ENCODE measurements around the gene OR51T1. TPM values are rescaled to one million over a fixed set of nuclear protein-coding genes. Genes with fewer than 3 reads are reported as not detected.

OR51T1 gene
- total RNA-seq, 2 donors from 2014 or later, result not detected

DNA sequence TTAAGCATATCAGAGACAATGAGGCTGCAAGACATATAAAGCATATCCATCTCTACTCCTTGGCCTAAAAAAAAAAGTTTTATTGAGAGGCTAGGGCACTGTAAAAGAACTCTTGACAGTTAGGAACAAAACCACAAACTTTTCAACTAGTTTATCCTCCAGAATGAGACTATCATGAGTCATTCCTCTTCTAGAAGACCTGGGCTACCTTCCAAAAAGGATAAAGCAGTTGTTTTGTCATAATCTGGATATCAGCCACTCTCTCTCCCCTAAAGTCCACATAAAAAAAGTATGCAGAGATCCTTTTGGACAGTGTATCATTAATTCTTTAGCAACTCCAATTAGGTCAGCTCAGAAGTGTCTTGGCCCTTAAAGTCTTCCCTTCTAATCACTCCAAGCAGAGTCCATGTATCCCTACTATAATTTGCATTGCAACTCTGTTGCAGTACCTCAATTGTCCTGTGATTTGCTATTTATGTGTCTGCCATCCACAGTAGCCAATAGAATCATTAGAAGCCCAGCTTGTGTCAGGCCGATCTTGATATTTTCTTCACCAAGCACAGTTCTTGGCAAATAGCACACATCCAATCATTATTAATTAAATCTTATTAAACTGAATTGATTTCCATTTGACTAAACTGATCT, 10.4 kb downstream of the OR51T1 start:
- Mint-ChIP-seq H3K9me3 (peaks cover 7% of the 10 kb centered on the region), H3K4me1 (no peaks in the 10 kb centered on the region), H3K4me3 (no peak overlapping the region), H3K27ac (no peak overlapping the region), H3K36me3 (ENCODE audit: low read depth) (no peaks in the 10 kb centered on the region), H3K27me3 (peaks cover 14% of the 10 kb centered on the region)
- no peak for ATAC-seq (replicated peaks)

- no peak within 1 kb of the TSS for H3K27ac Mint-ChIP-seq
- H3K4me3 Mint-ChIP-seq, result no peak within 1 kb of the TSS
- H3K4me1 Mint-ChIP-seq, result no peaks in the 10 kb centered on the region
- no peaks in the 10 kb centered on the region for H3K27me3 Mint-ChIP-seq
- no peaks in the 10 kb centered on the region for H3K9me3 Mint-ChIP-seq
- ATAC-seq (replicated peaks), result no peak
- no peaks in the 10 kb centered on the region for H3K36me3 Mint-ChIP-seq (ENCODE audit: low read depth)
These were observed 21.8 kb downstream of the OR51T1 start, which contains the start of gene OR51A7 for GRCh38 chr11:4903484-4903883. TSS of gene OR51A7 (plus strand) at chr11:4903783. CDS start at chr11:4907370, 3,587 bp downstream.

- no peaks in the 10 kb centered on the region for H3K36me3 Mint-ChIP-seq (ENCODE audit: low read depth)
- ATAC-seq (replicated peaks), result no peak
These were observed 34.9 kb downstream of the OR51T1 start for GRCh38 chr11:4916581-4916980.

GRCh38 chr11:4919250-4919649, 37.5 kb downstream of the OR51T1 start, which contains the start of gene OR51G2:
TSS of gene OR51G2 (minus strand) at chr11:4919350. CDS start at chr11:4915663, 3,687 bp downstream.
- Mint-ChIP-seq H3K27me3 (peaks cover 6% of the 10 kb centered on the region), H3K4me3 (no peak within 1 kb of the TSS), H3K4me1 (no peaks in the 10 kb centered on the region), H3K36me3 (ENCODE audit: low read depth) (no peaks in the 10 kb centered on the region), H3K9me3 (no peaks in the 10 kb centered on the region), H3K27ac (no peak within 1 kb of the TSS)
- ATAC-seq (replicated peaks), result no peak

More at GRCh38 chr11:4916581-4916980, 34.9 kb downstream of the OR51T1 start:
- H3K4me1 Mint-ChIP-seq, result no peaks in the 10 kb centered on the region
- no peak overlapping the region for H3K27ac Mint-ChIP-seq
- H3K27me3 Mint-ChIP-seq, result no peaks in the 10 kb centered on the region
- no peak overlapping the region for H3K4me3 Mint-ChIP-seq
- H3K9me3 Mint-ChIP-seq, result no peaks in the 10 kb centered on the region

DNA sequence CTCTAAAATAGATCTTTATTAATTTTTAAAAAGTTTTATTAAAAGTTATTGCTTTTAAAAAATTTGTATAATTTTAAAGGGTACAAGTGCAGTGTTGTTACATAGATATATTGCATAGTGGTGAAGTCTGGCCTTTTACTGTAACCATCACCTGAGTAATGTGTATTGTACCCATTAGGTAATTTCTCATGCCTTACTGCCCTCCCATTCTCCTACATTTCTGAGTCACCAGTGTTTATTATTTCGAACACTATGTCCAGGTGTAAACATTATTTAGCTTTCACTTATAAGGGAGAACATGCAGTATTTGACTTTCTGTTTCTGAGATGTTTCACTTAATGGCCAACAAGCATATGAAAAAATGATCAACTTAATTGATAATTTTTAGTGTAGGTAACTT, 40.1 kb downstream of the OR51T1 start:
- H3K36me3 Mint-ChIP-seq (ENCODE audit: low read depth), result no peaks in the 10 kb centered on the region
- ATAC-seq (replicated peaks), result no peak
- no peaks in the 10 kb centered on the region for H3K4me1 Mint-ChIP-seq
- H3K27me3 Mint-ChIP-seq, result peaks cover 6% of the 10 kb centered on the region
- H3K4me3 Mint-ChIP-seq, result no peak overlapping the region
- H3K9me3 Mint-ChIP-seq, result no peaks in the 10 kb centered on the region
- no peak overlapping the region for H3K27ac Mint-ChIP-seq

GRCh38 chr11:4922304-4922703, 40.6 kb downstream of the OR51T1 start:
- no peak overlapping the region for H3K4me3 Mint-ChIP-seq
- peaks cover 6% of the 10 kb centered on the region for H3K27me3 Mint-ChIP-seq
- no peaks in the 10 kb centered on the region for H3K4me1 Mint-ChIP-seq

DNA sequence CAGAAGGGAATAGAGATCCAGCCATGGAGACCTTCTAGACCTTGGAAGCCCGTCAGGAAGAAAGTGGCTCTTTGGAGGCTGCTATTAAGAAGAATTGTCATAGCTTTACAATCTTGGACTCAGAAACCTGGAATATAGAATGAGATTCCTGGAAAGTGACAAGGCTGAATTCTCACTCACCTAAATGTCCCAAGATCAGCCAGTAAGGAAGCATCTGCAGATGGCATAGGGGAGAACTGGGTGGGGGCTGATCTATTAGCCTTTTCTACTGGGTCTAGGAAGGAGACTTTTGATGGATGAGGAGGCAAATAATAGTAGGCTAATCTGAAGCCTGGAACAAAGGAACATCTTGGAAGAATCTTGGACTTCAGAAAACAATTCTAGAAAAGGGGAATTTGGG, 42.5 kb downstream of the OR51T1 start, which contains the start of gene OR51G1:
Gene OR51G1 (minus strand): TSS at position 101 of the 400 bp plus-strand sequence. CDS start 0 bp downstream, at position 101.
- H3K27ac Mint-ChIP-seq, result no peak within 1 kb of the TSS
- no peak for ATAC-seq (replicated peaks)
- H3K4me1 Mint-ChIP-seq, result no peaks in the 10 kb centered on the region
- H3K36me3 Mint-ChIP-seq (ENCODE audit: low read depth), result no peaks in the 10 kb centered on the region
- peaks cover 6% of the 10 kb centered on the region for H3K27me3 Mint-ChIP-seq
- no peaks in the 10 kb centered on the region for H3K9me3 Mint-ChIP-seq
- no peak within 1 kb of the TSS for H3K4me3 Mint-ChIP-seq

More at GRCh38 chr11:4922304-4922703, 40.6 kb downstream of the OR51T1 start:
- ATAC-seq (replicated peaks), result no peak
- H3K36me3 Mint-ChIP-seq (ENCODE audit: low read depth), result no peaks in the 10 kb centered on the region
- no peaks in the 10 kb centered on the region for H3K9me3 Mint-ChIP-seq
- H3K27ac Mint-ChIP-seq, result no peak overlapping the region

DNA sequence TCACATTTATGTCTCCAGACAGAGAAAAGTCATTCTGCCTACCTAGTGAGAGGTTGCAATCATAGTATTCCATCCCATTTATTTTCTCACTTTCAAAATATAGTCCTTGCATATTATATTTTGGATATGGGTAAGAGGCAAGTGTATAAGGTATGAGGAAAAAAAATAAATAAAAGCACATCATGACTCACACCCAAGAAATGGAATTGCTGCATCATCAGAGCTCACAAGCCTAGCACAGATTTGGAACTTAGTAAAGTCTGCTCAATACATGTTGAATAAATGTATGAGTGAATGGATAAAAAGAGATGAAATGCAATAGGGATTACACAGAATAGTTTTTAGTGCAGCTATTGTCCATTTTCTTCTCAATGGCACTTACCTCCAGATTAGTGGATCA, 44.9 kb downstream of the OR51T1 start:
- no peak overlapping the region for H3K4me3 Mint-ChIP-seq
- H3K27me3 Mint-ChIP-seq, result peaks cover 6% of the 10 kb centered on the region
- no peaks in the 10 kb centered on the region for H3K36me3 Mint-ChIP-seq (ENCODE audit: low read depth)
- no peaks in the 10 kb centered on the region for H3K4me1 Mint-ChIP-seq
- ATAC-seq (replicated peaks), result no peak
- H3K27ac Mint-ChIP-seq, result no peak overlapping the region
- no peaks in the 10 kb centered on the region for H3K9me3 Mint-ChIP-seq

Other genes with a start within 250 kb of the OR51T1 start
- gene OR51D1, start 244.4 kb upstream of the OR51T1 start, total RNA-seq, result not detected
- gene OR51E1, start 237.9 kb upstream of the OR51T1 start, total RNA-seq, result not detected
- not detected for gene OR51E2, start 184.0 kb upstream of the OR51T1 start, total RNA-seq
- gene MMP26, start 177.1 kb upstream of the OR51T1 start, total RNA-seq, result not detected
- not detected for gene OR51F1, start 112.0 kb upstream of the OR51T1 start, total RNA-seq
- gene OR52R1, start 77.5 kb upstream of the OR51T1 start, total RNA-seq, result not detected
- not detected for gene OR51F2, start 60.6 kb upstream of the OR51T1 start, total RNA-seq
- gene OR51S1, start 32.7 kb upstream of the OR51T1 start, total RNA-seq, result not detected
- gene OR51A7, start 21.9 kb downstream of the OR51T1 start, total RNA-seq, result not detected
- not detected for gene OR51G2, start 37.5 kb downstream of the OR51T1 start, total RNA-seq
- gene OR51G1, start 42.4 kb downstream of the OR51T1 start, total RNA-seq, result not detected
- not detected for gene OR51A4, start 65.7 kb downstream of the OR51T1 start, total RNA-seq
- not detected for gene OR51A2, start 73.8 kb downstream of the OR51T1 start, total RNA-seq
- gene OR51L1, start 113.0 kb downstream of the OR51T1 start, total RNA-seq, result not detected
- not detected for gene OR52J3, start 164.6 kb downstream of the OR51T1 start, total RNA-seq
- gene OR52E2, start 177.7 kb downstream of the OR51T1 start, total RNA-seq, result not detected
- gene OR52E1, start 187.7 kb downstream of the OR51T1 start, total RNA-seq, result not detected

Measured in activated T-helper 17 cell treated with anti-CD3 and anti-CD28 coated beads, Interleukin-2, amount 50 U/mL, for 72 hours (primary cell).